Measurements from ENCODE around the gene OR56A1.

The OR56A1 gene

GRCh38 chr11:6013042-6013441, 17.5 kb downstream of the OR56A1 start:
- H3K27me3 ChIP-seq (ENCODE audit: insufficient read depth, low read length) = no peaks in the 10 kb centered on the region
- H3K9me3 ChIP-seq (ENCODE audit: low read length) = no peaks in the 10 kb centered on the region
- no peaks in the 10 kb centered on the region for H3K4me1 ChIP-seq (ENCODE audit: insufficient read depth, low read length)

GRCh38 chr11:6012035-6012668, 18.4 kb downstream of the OR56A1 start:
- Histone ChIP-seq H3K27me3 (ENCODE audit: insufficient read depth, low read length) (no peaks in the 10 kb centered on the region), H2AFZ (ENCODE audit: low read depth, low read length) (no peak overlapping the region), H3K9me3 (ENCODE audit: low read length) (no peaks in the 10 kb centered on the region), H3K4me3 (ENCODE audit: low read length) (no peak overlapping the region), H3K36me3 (ENCODE audit: insufficient read depth, low read length) (no peaks in the 10 kb centered on the region), H3K4me1 (ENCODE audit: insufficient read depth, low read length) (no peaks in the 10 kb centered on the region)

More at GRCh38 chr11:6013042-6013441, 17.5 kb downstream of the OR56A1 start:
- H2AFZ ChIP-seq (ENCODE audit: low read depth, low read length) = no peak overlapping the region
- no peak overlapping the region for H3K4me3 ChIP-seq (ENCODE audit: low read length)
- no peaks in the 10 kb centered on the region for H3K36me3 ChIP-seq (ENCODE audit: insufficient read depth, low read length)

- no peak within 1 kb of the TSS for H3K4me3 ChIP-seq (ENCODE audit: low read length)
These were observed 23.7 kb downstream of the OR56A1 start, which contains the start of gene OR56A4 for GRCh38 chr11:6006846-6007245. Gene OR56A4 (minus strand): TSS chr11:6006946. CDS start chr11:6002992, 3,954 bp downstream.

GRCh38 chr11:6006395-6006794, 24.2 kb downstream of the OR56A1 start:
- no peaks in the 10 kb centered on the region for H3K27me3 ChIP-seq (ENCODE audit: insufficient read depth, low read length)
- no peaks in the 10 kb centered on the region for H3K36me3 ChIP-seq (ENCODE audit: insufficient read depth, low read length)
- H3K4me1 ChIP-seq (ENCODE audit: insufficient read depth, low read length) = no peaks in the 10 kb centered on the region
- no peak overlapping the region for H2AFZ ChIP-seq (ENCODE audit: low read depth, low read length)
- H3K4me3 ChIP-seq (ENCODE audit: low read length) = no peak overlapping the region
- H3K9me3 ChIP-seq (ENCODE audit: low read length) = no peaks in the 10 kb centered on the region

More at GRCh38 chr11:6006846-6007245, 23.7 kb downstream of the OR56A1 start, which contains the start of gene OR56A4:
- Histone ChIP-seq H3K36me3 (ENCODE audit: insufficient read depth, low read length) (no peaks in the 10 kb centered on the region), H3K4me1 (ENCODE audit: insufficient read depth, low read length) (no peaks in the 10 kb centered on the region), H2AFZ (ENCODE audit: low read depth, low read length) (no peak within 1 kb of the TSS), H3K9me3 (ENCODE audit: low read length) (no peaks in the 10 kb centered on the region), H3K27me3 (ENCODE audit: insufficient read depth, low read length) (no peaks in the 10 kb centered on the region)

GRCh38 chr11:6002202-6002699, 28.3 kb downstream of the OR56A1 start:
- Histone ChIP-seq H3K4me1 (ENCODE audit: insufficient read depth, low read length) (no peaks in the 10 kb centered on the region), H3K4me3 (ENCODE audit: low read length) (no peak overlapping the region), H2AFZ (ENCODE audit: low read depth, low read length) (no peak overlapping the region), H3K9me3 (ENCODE audit: low read length) (no peaks in the 10 kb centered on the region), H3K36me3 (ENCODE audit: insufficient read depth, low read length) (no peaks in the 10 kb centered on the region), H3K27me3 (ENCODE audit: insufficient read depth, low read length) (no peaks in the 10 kb centered on the region)

GRCh38 chr11:5994791-5995190, 35.8 kb downstream of the OR56A1 start:
- H3K4me1 ChIP-seq (ENCODE audit: insufficient read depth, low read length) = no peaks in the 10 kb centered on the region
- no peaks in the 10 kb centered on the region for H3K36me3 ChIP-seq (ENCODE audit: insufficient read depth, low read length)
- no peak overlapping the region for H2AFZ ChIP-seq (ENCODE audit: low read depth, low read length)
- no peak overlapping the region for H3K4me3 ChIP-seq (ENCODE audit: low read length)
- H3K9me3 ChIP-seq (ENCODE audit: low read length) = no peaks in the 10 kb centered on the region
- no peaks in the 10 kb centered on the region for H3K27me3 ChIP-seq (ENCODE audit: insufficient read depth, low read length)

GRCh38 chr11:5992604-5993251, 37.8 kb downstream of the OR56A1 start:
- Histone ChIP-seq H3K27me3 (ENCODE audit: insufficient read depth, low read length) (no peaks in the 10 kb centered on the region), H3K4me3 (ENCODE audit: low read length) (no peak overlapping the region), H3K36me3 (ENCODE audit: insufficient read depth, low read length) (no peaks in the 10 kb centered on the region)

GRCh38 chr11:5992150-5992549, 38.4 kb downstream of the OR56A1 start:
- H3K9me3 ChIP-seq (ENCODE audit: low read length) = no peaks in the 10 kb centered on the region
- no peaks in the 10 kb centered on the region for H3K27me3 ChIP-seq (ENCODE audit: insufficient read depth, low read length)
- no peaks in the 10 kb centered on the region for H3K36me3 ChIP-seq (ENCODE audit: insufficient read depth, low read length)
- H2AFZ ChIP-seq (ENCODE audit: low read depth, low read length) = no peak overlapping the region
- no peak overlapping the region for H3K4me3 ChIP-seq (ENCODE audit: low read length)
- no peaks in the 10 kb centered on the region for H3K4me1 ChIP-seq (ENCODE audit: insufficient read depth, low read length)

More at GRCh38 chr11:5992604-5993251, 37.8 kb downstream of the OR56A1 start:
- Histone ChIP-seq H2AFZ (ENCODE audit: low read depth, low read length) (no peak overlapping the region), H3K4me1 (ENCODE audit: insufficient read depth, low read length) (no peaks in the 10 kb centered on the region), H3K9me3 (ENCODE audit: low read length) (no peaks in the 10 kb centered on the region)

- no peaks in the 10 kb centered on the region for H3K36me3 ChIP-seq (ENCODE audit: insufficient read depth, low read length)
- no peaks in the 10 kb centered on the region for H3K9me3 ChIP-seq (ENCODE audit: low read length)
- no peak overlapping the region for H2AFZ ChIP-seq (ENCODE audit: low read depth, low read length)
- no peak overlapping the region for H3K4me3 ChIP-seq (ENCODE audit: low read length)
- no peaks in the 10 kb centered on the region for H3K4me1 ChIP-seq (ENCODE audit: insufficient read depth, low read length)
- H3K27me3 ChIP-seq (ENCODE audit: insufficient read depth, low read length) = no peaks in the 10 kb centered on the region
These were observed 41.4 kb downstream of the OR56A1 start for GRCh38 chr11:5989203-5989602.

- Histone ChIP-seq H3K4me1 (ENCODE audit: insufficient read depth, low read length) (no peaks in the 10 kb centered on the region), H3K9me3 (ENCODE audit: low read length) (no peaks in the 10 kb centered on the region), H3K4me3 (ENCODE audit: low read length) (no peak within 1 kb of the TSS), H3K36me3 (ENCODE audit: insufficient read depth, low read length) (no peaks in the 10 kb centered on the region), H3K27me3 (ENCODE audit: insufficient read depth, low read length) (peaks cover 2% of the 10 kb centered on the region), H2AFZ (ENCODE audit: low read depth, low read length) (no peak within 1 kb of the TSS)
These were observed 43.7 kb downstream of the OR56A1 start, which contains the start of gene OR52L1 for GRCh38 chr11:5986885-5987284. Gene OR52L1 (minus strand): TSS chr11:5986985. CDS start chr11:5986930, 55 bp downstream.

GRCh38 chr11:5983443-5983842, 47.1 kb downstream of the OR56A1 start:
- H2AFZ ChIP-seq (ENCODE audit: low read depth, low read length) = no peak overlapping the region
- no peaks in the 10 kb centered on the region for H3K9me3 ChIP-seq (ENCODE audit: low read length)
- peaks cover 2% of the 10 kb centered on the region for H3K27me3 ChIP-seq (ENCODE audit: insufficient read depth, low read length)
- no peaks in the 10 kb centered on the region for H3K36me3 ChIP-seq (ENCODE audit: insufficient read depth, low read length)
- H3K4me3 ChIP-seq (ENCODE audit: low read length) = no peak overlapping the region
- no peaks in the 10 kb centered on the region for H3K4me1 ChIP-seq (ENCODE audit: insufficient read depth, low read length)

GRCh38 chr11:5973530-5973929, 57.0 kb downstream of the OR56A1 start:
- Histone ChIP-seq H3K36me3 (ENCODE audit: insufficient read depth, low read length) (no peaks in the 10 kb centered on the region), H3K4me3 (ENCODE audit: low read length) (no peak overlapping the region)

More at GRCh38 chr11:5973530-5973929, 57.0 kb downstream of the OR56A1 start:
- Histone ChIP-seq H2AFZ (ENCODE audit: low read depth, low read length) (no peak overlapping the region), H3K9me3 (ENCODE audit: low read length) (no peaks in the 10 kb centered on the region), H3K4me1 (ENCODE audit: insufficient read depth, low read length) (no peaks in the 10 kb centered on the region), H3K27me3 (ENCODE audit: insufficient read depth, low read length) (no peaks in the 10 kb centered on the region)

Data from neuron (in vitro differentiated cells).